ENCODE data around the gene ZBTB16. TPM values are rescaled to one million over a fixed set of nuclear protein-coding genes. Genes with fewer than 3 reads are reported as not detected.

Gene ZBTB16
- total and polyA plus RNA-seq, 2 experiments from 2014 or later: 8.7 to 10.5 TPM

- no peak overlapping the region for H3K4me3 ChIP-seq
- H3K27me3 ChIP-seq: no peaks in the 10 kb centered on the region
- H3K36me3 ChIP-seq: no peaks in the 10 kb centered on the region
- DNase-seq (ENCODE audit: low read depth in 1 of 2, low spot score in 1 of 2): no peak
- no peak for TF ChIP-seq CTCF (IDR thresholded peaks at IDR 0.05; ENCODE audit: low read depth, low read length)
- peaks cover 7% of the 10 kb centered on the region for H3K4me1 ChIP-seq (ENCODE audit: low read depth)
- no peak overlapping the region for H3K27ac ChIP-seq
- H3K9me3 ChIP-seq (ENCODE audit: low read depth): no peaks in the 10 kb centered on the region
These were observed 92.7 kb downstream of the ZBTB16 start for GRCh38 chr11:114152162-114152561.

- no peaks in the 10 kb centered on the region for H3K27me3 ChIP-seq
- no peaks in the 10 kb centered on the region for H3K9me3 ChIP-seq (ENCODE audit: low read depth)
- no peak overlapping the region for H3K4me3 ChIP-seq
- peaks cover under 1% of the 10 kb centered on the region for H3K4me1 ChIP-seq (ENCODE audit: low read depth)
- no peak for TF ChIP-seq CTCF (IDR thresholded peaks at IDR 0.05; ENCODE audit: low read depth, low read length)
- H3K36me3 ChIP-seq: no peaks in the 10 kb centered on the region
- no peak overlapping the region for H3K27ac ChIP-seq
- DNase-seq (ENCODE audit: low read depth in 1 of 2, low spot score in 1 of 2): no peak
These were observed 93.3 kb downstream of the ZBTB16 start for GRCh38 chr11:114152785-114153184.

GRCh38 chr11:114153224-114153623 is 93.7 kb downstream of the ZBTB16 start:
- DNase-seq (ENCODE audit: low read depth in 1 of 2, low spot score in 1 of 2): no peak
- no peaks in the 10 kb centered on the region for H3K27me3 ChIP-seq
- peaks cover 3% of the 10 kb centered on the region for H3K4me1 ChIP-seq (ENCODE audit: low read depth)
- no peak overlapping the region for H3K4me3 ChIP-seq
- TF ChIP-seq CTCF (IDR thresholded peaks at IDR 0.05; ENCODE audit: low read depth, low read length): no peak
- no peaks in the 10 kb centered on the region for H3K36me3 ChIP-seq
- H3K9me3 ChIP-seq (ENCODE audit: low read depth): no peaks in the 10 kb centered on the region
- H3K27ac ChIP-seq: no peak overlapping the region

GRCh38 chr11:114154271-114155047 is 94.9 kb downstream of the ZBTB16 start:
- no peak overlapping the region for H3K4me3 ChIP-seq
- TF ChIP-seq CTCF (IDR thresholded peaks at IDR 0.05; ENCODE audit: low read depth, low read length): no peak
- H3K9me3 ChIP-seq (ENCODE audit: low read depth): no peaks in the 10 kb centered on the region
- H3K27ac ChIP-seq: no peak overlapping the region
- DNase-seq (ENCODE audit: low read depth in 1 of 2, low spot score in 1 of 2): peak in 1 of 2 donors; percentile 97
- no peaks in the 10 kb centered on the region for H3K36me3 ChIP-seq
- peaks cover 9% of the 10 kb centered on the region for H3K4me1 ChIP-seq (ENCODE audit: low read depth)
- H3K27me3 ChIP-seq: no peaks in the 10 kb centered on the region

- Histone ChIP-seq H3K27me3 (no peaks in the 10 kb centered on the region), H3K4me3 (no peak overlapping the region), H3K4me1 (ENCODE audit: low read depth) (peaks cover 14% of the 10 kb centered on the region), H3K9me3 (ENCODE audit: low read depth) (no peaks in the 10 kb centered on the region), H3K36me3 (no peaks in the 10 kb centered on the region), H3K27ac (no peak overlapping the region)
- DNase-seq (ENCODE audit: low read depth in 1 of 2, low spot score in 1 of 2): no peak
- no peak for TF ChIP-seq CTCF (IDR thresholded peaks at IDR 0.05; ENCODE audit: low read depth, low read length)
These were observed 95.6 kb downstream of the ZBTB16 start for GRCh38 chr11:114155116-114155515.

All from cardiac muscle cell (in vitro differentiated cells and primary cell).